ENCODE data around the gene DSCAML1.

DSCAML1 gene

DNA sequence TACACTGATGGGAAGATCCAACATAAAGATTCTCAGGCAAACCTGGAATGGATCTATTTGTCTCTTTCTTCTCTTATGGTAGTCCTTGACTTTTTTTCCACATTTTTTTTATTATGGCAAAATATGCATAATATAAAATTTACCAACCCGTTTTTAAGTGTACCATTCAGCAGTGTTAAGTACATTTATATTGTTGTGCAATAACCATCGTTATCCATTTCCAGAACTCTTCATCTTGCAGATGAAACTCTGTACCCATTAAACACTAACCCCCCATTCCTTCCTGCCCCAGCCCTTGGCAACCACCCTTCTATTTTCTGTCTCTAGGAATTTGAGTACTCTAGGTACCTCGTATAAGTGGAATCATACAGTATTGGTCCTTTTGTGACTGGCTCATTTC, 99.7 kb downstream of the DSCAML1 start:
- no peak for DNase-seq (ENCODE audit: low read depth, low spot score)

DNA sequence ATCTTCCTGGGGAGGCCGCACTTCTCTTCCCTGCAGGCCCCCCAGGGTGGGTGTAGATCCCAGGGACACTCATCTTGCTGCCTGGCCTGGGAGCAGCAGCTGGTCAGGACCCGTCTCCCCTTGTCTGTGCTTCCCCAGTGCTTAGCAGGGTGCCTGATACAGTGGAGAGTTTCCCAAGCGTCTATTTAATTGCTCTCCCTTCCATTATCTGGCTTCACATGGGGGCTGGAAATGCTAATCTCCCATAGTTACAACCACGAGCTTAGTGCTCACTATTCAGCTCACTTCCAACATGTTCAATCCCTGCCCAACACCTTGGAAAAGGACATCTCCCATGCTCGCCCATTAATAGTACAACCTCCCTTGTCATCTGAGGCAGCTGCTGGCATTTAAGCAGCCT, 100.5 kb downstream of the DSCAML1 start:
- DNase-seq (ENCODE audit: low read depth, low spot score), result no peak

DNA sequence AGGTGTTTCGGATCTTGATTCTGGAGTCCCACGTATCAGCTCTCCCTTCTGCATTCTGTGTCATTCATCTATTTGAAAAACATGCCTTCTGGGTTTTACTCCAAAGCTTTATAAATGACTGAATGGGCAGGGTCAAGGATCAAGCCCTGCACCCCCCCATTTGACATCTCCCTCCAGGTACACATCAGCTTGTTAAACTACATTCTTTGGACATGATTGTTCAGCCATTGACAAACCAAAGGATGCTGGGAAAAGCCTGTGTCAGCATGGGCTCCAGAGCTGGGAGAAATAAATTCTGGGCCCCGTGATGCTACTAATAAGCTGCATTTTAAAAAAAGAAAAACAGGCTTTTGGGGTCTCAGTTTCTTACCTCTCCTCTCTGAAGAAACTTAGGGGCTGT, 103.7 kb downstream of the DSCAML1 start:
- DNase-seq (ENCODE audit: low read depth, low spot score), result no peak

- DNase-seq (ENCODE audit: low read depth, low spot score), result no peak
Measured at GRCh38 chr11:117691516-117691915, 105.5 kb downstream of the DSCAML1 start.

DNA sequence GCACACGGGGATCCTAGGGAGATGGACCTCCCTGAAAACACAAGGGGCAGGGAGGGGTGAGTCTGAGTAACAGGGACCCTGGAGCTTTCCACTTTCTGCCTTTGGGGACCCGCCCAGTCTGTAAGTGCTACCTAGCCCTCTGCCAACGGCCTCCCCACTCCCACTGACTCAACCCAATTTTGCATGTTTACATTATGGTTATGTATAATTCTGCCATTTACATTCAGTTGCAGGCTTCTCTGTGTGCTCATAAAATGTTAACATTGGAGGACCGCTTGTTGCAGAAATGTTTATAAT, 105.8 kb downstream of the DSCAML1 start:
- no peak for DNase-seq (ENCODE audit: low read depth, low spot score)

GRCh38 chr11:117690484-117691217, 106.4 kb downstream of the DSCAML1 start:
- DNase-seq (ENCODE audit: low read depth, low spot score), result no peak

DNA sequence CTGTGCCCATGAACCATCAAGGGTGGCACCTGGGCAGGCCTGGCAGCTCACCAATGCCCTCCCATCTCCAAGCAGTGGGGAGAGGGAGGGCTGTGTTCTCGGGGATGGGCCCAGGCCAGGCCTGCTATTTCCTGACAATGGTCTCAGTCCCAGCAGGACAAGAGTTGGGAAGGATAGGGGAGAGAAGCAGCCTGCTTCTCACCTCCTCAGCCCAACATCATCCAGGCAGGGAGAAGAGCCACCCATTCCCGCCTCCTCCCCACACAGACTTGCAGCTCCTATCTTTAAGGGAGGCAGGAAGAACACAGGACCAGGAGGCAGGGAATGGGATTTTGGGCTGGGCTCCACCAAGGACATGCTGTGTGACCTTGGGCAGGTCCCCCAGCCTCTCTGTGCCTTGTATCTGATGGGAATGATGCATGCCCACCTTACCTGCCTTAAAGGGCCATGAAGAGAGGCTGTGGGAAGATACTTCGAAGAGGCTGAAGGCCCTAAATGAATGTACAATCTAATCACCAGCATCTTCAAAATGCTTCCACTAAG, 108.7 kb downstream of the DSCAML1 start:
- no peak for DNase-seq (ENCODE audit: low read depth, low spot score)

DNA sequence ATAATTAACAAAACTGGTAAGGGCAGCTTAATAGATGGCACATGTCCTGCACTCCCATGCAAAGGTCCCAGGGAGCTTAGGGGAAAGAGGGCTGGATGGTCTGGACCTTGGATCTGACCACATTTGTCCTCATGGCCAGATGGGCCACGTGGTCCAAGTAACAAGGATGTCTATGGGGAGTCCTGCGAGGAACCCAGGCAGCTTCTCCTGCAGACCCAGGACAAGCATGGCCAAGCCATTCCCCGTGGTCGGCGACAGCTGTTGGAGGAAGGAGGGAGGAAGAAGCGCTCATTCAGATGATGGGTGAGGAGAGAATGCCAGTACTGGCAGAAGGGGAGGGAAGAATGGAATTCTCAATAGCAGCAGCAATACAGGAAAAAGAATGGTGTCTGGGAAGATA, 109.2 kb downstream of the DSCAML1 start:
- no peak for DNase-seq (ENCODE audit: low read depth, low spot score)

- no peak for DNase-seq (ENCODE audit: low read depth, low spot score)
Measured at GRCh38 chr11:117686711-117687110, 110.3 kb downstream of the DSCAML1 start.

DNA sequence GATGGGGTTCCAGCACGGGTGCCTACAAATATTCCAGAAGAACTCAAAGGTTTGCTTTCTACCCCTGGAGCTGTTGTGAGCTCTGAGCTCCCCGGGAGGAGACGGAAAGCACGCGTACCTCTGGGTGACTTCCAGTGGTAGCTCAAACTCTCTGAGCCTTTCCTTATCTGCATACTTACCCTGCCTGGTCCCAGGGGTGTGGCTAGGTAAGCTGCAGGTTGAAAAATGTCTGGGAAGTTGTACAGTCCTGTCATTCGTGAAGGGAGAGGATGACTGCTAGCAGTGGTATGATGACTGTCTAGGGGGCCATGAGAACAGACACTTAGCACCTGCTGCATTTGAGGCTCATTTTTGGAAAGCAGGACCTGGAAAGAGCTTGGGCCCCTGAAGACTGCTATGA, 111.5 kb downstream of the DSCAML1 start:
- no peak for DNase-seq (ENCODE audit: low read depth, low spot score)

DNA sequence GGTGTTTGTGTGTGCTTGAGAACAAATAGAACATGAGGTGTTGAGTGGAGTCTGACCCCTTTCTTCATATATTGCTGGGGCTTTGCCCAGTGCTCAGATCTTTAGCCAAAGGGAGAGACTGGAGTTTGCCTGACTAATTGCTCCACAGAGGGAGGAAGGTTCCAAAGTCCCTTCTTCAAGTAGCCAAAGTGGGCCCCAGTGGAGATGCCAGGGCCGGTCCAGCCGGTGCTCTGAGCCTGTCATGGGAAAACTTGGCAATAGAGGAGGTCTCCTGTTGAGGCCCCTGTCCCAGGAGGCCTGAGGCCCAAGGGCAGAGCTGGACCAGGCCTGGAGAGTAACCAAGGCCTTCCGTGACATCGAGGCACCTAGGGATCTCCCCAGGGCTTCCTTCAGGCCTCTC, 112.3 kb downstream of the DSCAML1 start:
- no peak for DNase-seq (ENCODE audit: low read depth, low spot score)

DNA sequence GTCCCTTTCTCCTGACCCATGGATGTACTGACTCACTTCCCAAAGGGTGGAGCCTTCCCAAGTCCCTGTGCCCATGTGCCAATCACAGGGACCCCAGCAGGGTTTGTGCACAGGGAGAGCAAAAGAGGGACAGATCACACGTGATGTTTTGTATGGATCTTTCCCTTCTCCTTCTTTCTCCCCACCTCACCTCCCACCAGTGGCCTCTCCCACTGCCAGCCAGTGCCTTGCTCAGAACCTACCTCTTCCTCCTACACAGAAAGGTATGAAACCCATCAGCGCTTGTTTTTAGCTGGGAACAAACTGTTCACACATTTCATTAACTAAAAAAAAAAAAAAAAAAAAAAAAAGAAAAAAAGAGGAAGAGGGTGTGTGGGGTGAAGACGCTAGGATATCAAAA, 112.9 kb downstream of the DSCAML1 start:
- DNase-seq (ENCODE audit: low read depth, low spot score), result no peak

DNA sequence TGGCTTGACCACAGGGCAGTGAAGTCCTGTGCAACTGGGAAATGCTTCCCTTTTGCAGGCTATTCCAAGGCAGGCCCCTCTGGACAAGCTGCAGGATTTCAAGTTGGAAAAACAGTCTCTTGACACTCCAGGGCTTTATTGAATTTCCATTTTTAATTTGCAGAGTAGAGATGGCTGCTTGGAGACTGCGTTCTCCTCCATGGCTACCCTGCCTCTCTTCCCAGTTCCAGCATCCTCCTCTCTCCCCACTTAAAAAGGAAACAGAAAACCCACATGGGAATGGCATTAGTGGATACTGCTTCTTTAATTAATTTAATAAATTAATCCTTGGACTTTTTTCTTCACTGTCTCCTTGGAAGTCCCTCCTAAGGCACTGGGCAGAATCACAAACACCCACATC, 115.6 kb downstream of the DSCAML1 start:
- DNase-seq (ENCODE audit: low read depth, low spot score), result no peak

DNA sequence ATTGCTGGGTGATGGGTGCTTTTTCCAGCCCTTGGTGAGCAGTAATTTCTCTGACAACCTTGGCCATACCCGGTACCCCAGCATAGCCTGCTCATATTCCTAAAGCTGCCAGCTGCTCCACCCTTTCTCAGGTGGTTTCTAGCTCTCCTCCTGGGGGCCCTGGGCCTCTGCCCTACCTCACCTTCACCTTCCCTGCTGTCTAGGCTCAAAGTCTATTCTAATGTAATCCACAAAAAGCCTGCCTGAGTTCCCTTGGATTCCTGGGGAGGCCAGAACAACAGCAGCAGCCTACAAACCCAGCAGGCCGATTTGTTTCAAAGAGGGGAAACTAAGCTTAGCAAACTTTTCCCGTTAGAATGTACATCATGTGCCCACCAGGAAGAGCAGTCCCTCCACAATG, 117.6 kb downstream of the DSCAML1 start:
- DNase-seq (ENCODE audit: low read depth, low spot score), result no peak

GRCh38 chr11:117678658-117679406, 118.2 kb downstream of the DSCAML1 start:
- DNase-seq (ENCODE audit: low read depth, low spot score), result no peak

DNA sequence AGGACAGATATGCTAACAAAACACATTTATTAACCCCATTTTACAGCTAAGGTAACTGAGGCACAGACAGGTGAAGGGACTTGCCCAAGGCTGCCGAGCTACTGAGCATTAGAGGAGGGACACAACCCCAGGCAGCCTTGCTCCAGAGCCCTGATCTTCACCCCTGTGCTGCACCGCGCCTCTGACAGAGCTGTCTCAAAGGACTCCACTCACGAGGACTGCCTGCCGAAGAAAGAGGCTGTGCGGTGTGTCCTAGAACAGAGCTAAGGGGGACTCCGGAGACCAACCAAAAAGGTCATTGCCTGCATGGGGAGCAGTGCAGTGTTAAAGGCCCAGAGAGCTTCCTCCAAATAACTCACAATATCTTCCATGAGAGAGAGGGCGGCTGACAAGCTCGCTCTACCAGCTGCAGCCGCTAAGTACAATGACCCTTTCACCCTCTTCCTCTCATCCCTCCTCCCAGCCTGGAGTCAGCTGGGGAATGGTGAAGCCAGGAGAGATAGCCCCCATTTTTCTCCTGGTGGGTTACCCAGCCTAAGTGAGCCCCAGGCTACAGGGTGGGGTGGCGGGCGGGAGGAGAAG, 119.2 kb downstream of the DSCAML1 start:
- no peak for DNase-seq (ENCODE audit: low read depth, low spot score)

- no peak for DNase-seq (ENCODE audit: low read depth, low spot score)
Measured at GRCh38 chr11:117676501-117676900, 120.5 kb downstream of the DSCAML1 start.

- DNase-seq (ENCODE audit: low read depth, low spot score), result no peak
Measured at GRCh38 chr11:117673602-117674001, 123.4 kb downstream of the DSCAML1 start.

- DNase-seq (ENCODE audit: low read depth, low spot score), result no peak
Measured at GRCh38 chr11:117671370-117671769, 125.6 kb downstream of the DSCAML1 start.

DNA sequence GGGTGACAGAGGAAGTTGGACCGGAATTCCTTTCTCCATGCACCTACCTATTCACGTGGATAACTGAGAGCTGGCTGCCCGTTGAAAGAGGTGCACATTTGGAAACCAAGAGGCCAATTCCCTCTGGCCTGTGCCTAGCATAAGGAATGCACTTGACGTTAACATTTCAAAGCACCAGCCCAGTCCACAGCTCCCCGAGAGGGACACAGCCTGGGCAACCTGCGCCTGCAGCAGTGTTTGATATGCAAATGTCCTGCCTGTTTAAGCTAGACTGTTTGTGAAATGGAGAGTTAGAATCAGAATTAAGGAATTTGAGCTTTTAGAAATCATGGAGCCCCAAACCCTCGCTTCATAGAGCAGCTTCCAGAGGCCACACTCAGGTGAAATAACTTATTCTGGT, 126.1 kb downstream of the DSCAML1 start:
- DNase-seq (ENCODE audit: low read depth, low spot score), result no peak

- DNase-seq (ENCODE audit: low read depth, low spot score), result no peak
Measured at GRCh38 chr11:117670443-117670842, 126.6 kb downstream of the DSCAML1 start.

DNA sequence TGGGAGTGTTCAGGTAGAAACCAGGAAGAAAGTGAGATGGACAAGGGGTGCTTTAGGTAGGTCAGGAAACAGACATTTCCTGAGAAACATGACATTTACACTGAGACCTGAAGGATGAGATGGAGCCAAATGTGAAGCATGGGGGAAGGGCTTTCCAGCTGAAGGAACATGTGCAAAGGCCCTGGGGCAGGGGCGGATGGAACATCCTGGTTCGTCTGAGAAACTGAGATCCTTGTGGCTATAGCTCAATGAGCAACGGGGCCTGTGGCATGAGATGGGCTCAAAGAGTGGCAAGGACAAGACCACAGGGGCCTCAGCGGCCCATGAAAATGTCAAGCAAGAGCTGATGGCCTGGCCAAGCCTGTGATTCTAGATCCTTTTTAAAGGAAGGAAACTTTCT, 127.4 kb downstream of the DSCAML1 start:
- no peak for DNase-seq (ENCODE audit: low read depth, low spot score)

DNA sequence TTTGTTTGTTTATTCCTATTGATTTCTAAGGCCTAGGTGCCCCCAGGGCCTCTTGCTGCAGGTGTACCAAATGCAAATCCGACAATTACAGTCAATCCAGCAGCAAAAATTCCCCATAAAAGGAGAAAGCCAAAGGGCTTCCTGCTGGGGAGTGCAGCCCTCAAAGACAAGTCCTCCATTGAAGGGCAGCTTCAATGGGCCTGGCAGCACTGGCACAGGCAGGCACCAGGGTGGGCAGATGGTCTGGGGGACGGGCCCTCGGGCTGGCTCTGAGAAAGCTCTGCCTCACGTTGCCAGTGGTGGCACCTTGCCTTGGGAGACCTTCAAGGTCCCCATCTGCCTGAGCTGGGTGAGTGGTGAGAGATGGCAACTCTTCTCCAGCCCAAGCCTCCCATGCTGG, 128.0 kb downstream of the DSCAML1 start:
- no peak for DNase-seq (ENCODE audit: low read depth, low spot score)

All from activated CD4-positive, CD25-positive, alpha-beta regulatory T cell treated with anti-CD3 and anti-CD28 coated beads, Interleukin-2, amount 50 U/mL, for 16 hours (primary cell).